Activated CD8-positive, alpha-beta memory T cell treated with anti-CD3 and anti-CD28 coated beads, Interleukin-2, amount 10 ng/mL, durations not matched to agents 7 days and 5 days (primary cell): ENCODE data around the gene CYP26B1. TPM values are rescaled to one million over a fixed set of nuclear protein-coding genes. Genes with fewer than 3 reads are reported as not detected.
A peak's percentile ranks its signal among the peaks of the same experiment; 100 is the strongest.

Experiments used
- ATAC-seq: fragments of 150-1000 bp; cut with Tn5 transposase; one replicate; pipeline ENCODE4 v1.10.0; 2021; ENCODE audit warnings: moderate library complexity
- CTCF ChIA-PET: fragments of 350-600 bp; sonication (Branson Sonifier 250); formaldehyde crosslinking; loops from one replicate; lab custom pipeline; 2021; ENCODE audit warnings: antibody characterized with exemption; lab: Charles Lee
- DNase-seq: peaks from one replicate; pipeline ENCODE4 v3.0.0-alpha.2; 2020
- H3K27ac Mint-ChIP-seq: one replicate; pipeline ENCODE4 v1.8.0; 2021; ENCODE audit warnings: mild to moderate bottlenecking, mixed read lengths
- H3K27me3 Mint-ChIP-seq: one replicate; pipeline ENCODE4 v1.8.0; 2021; ENCODE audit warnings: mixed read lengths
- H3K36me3 Mint-ChIP-seq: one replicate; pipeline ENCODE4 v1.8.0; 2021; ENCODE audit warnings: mild to moderate bottlenecking, mixed read lengths
- H3K4me1 Mint-ChIP-seq: one replicate; pipeline ENCODE4 v1.8.0; 2021; ENCODE audit warnings: mixed read lengths
- H3K4me3 Mint-ChIP-seq: one replicate; pipeline ENCODE4 v1.8.0; 2021; ENCODE audit warnings: mild to moderate bottlenecking, moderate library complexity, mixed read lengths
- H3K9me3 Mint-ChIP-seq: one replicate; pipeline ENCODE4 v1.8.0; 2022; ENCODE audit warnings: low read depth, mixed read lengths
- total RNA-seq, 2 experiments: library from RNA; stranded (reverse); gene quantifications; one replicate each; pipeline ENCODE4 v1.2.3, GENCODE V29; 2021

CYP26B1 gene
- total RNA-seq, 2 experiments from 2014 or later = not detected

DNA sequence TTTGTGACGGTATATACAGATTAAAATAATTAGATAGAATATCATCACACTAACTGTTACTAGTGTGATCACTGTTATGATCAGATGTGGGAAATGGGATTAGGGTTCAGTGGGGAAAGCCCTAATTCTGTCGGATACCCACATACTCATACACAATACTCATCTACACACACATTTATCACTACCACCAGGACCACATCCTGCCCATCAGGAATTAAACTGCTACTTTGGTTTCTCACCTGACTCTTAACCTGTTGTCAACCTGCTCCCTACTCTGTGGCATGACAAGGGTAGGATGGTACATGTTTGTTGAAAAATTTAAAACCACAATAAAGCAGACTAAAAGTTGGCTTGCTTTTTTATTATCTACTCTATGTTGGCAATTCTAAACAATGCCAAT, 24.8 kb upstream of the CYP26B1 start:
- H3K4me3 Mint-ChIP-seq = no peak overlapping the region
- H3K9me3 Mint-ChIP-seq = no peaks in the 10 kb centered on the region
- H3K27me3 Mint-ChIP-seq = peaks cover 10% of the 10 kb centered on the region
- no peak overlapping the region for H3K27ac Mint-ChIP-seq
- DNase-seq = no peak
- H3K4me1 Mint-ChIP-seq = peaks cover 6% of the 10 kb centered on the region
- no peak for ATAC-seq
- H3K36me3 Mint-ChIP-seq = no peaks in the 10 kb centered on the region
- CTCF ChIA-PET = no interaction called here

GRCh38 chr2:72166279-72166678, 18.6 kb upstream of the CYP26B1 start:
- H3K27me3 Mint-ChIP-seq = peaks cover 26% of the 10 kb centered on the region
- CTCF ChIA-PET = no interaction called here
- no peak overlapping the region for H3K4me3 Mint-ChIP-seq
- H3K36me3 Mint-ChIP-seq = no peaks in the 10 kb centered on the region
- no peak overlapping the region for H3K27ac Mint-ChIP-seq
- DNase-seq (no peak), ATAC-seq (no peak)
- H3K9me3 Mint-ChIP-seq = no peaks in the 10 kb centered on the region
- peaks cover 2% of the 10 kb centered on the region for H3K4me1 Mint-ChIP-seq

- Mint-ChIP-seq H3K4me1 (peaks cover 2% of the 10 kb centered on the region), H3K27me3 (peaks cover 28% of the 10 kb centered on the region), H3K36me3 (no peaks in the 10 kb centered on the region), H3K4me3 (no peak overlapping the region), H3K27ac (no peak overlapping the region), H3K9me3 (no peaks in the 10 kb centered on the region)
- CTCF ChIA-PET = interaction anchor here (0.9 kb wide), 1 partner anchor 15 kb away, joined by 3 read pairs; no protein-coding TSS in a partner anchor
- no peak for DNase-seq
- ATAC-seq = no peak
Observed at GRCh38 chr2:72165792-72166191, 18.1 kb upstream of the CYP26B1 start.

- DNase-seq = no peak
- Mint-ChIP-seq H3K27me3 (peaks cover 24% of the 10 kb centered on the region), H3K4me3 (no peak overlapping the region), H3K36me3 (no peaks in the 10 kb centered on the region), H3K27ac (no peak overlapping the region), H3K4me1 (peaks cover 2% of the 10 kb centered on the region), H3K9me3 (no peaks in the 10 kb centered on the region)
- CTCF ChIA-PET = no interaction called here
- no peak for ATAC-seq
Observed at GRCh38 chr2:72162574-72162973, 14.9 kb upstream of the CYP26B1 start.

GRCh38 chr2:72159211-72159993, 11.7 kb upstream of the CYP26B1 start:
- Mint-ChIP-seq H3K4me1 (no peaks in the 10 kb centered on the region), H3K27ac (no peak overlapping the region), H3K36me3 (no peaks in the 10 kb centered on the region), H3K9me3 (no peaks in the 10 kb centered on the region), H3K27me3 (peaks cover 35% of the 10 kb centered on the region), H3K4me3 (no peak overlapping the region)
- no peak for ATAC-seq
- CTCF ChIA-PET = no interaction called here
- DNase-seq = peak; percentile 31

- CTCF ChIA-PET = no interaction called here
- Mint-ChIP-seq H3K4me3 (no peak overlapping the region), H3K9me3 (no peaks in the 10 kb centered on the region), H3K27me3 (peaks cover 33% of the 10 kb centered on the region), H3K36me3 (no peaks in the 10 kb centered on the region), H3K27ac (no peak overlapping the region), H3K4me1 (no peaks in the 10 kb centered on the region)
- ATAC-seq (no peak), DNase-seq (peak; percentile 22)
Observed at GRCh38 chr2:72157871-72158771, 10.5 kb upstream of the CYP26B1 start.

- Mint-ChIP-seq H3K36me3 (no peaks in the 10 kb centered on the region), H3K9me3 (no peaks in the 10 kb centered on the region), H3K4me1 (no peaks in the 10 kb centered on the region), H3K27ac (no peak overlapping the region), H3K27me3 (peaks cover 31% of the 10 kb centered on the region), H3K4me3 (no peak overlapping the region)
- DNase-seq (no peak), ATAC-seq (no peak)
- CTCF ChIA-PET = no interaction called here
Observed at GRCh38 chr2:72156872-72157271, 9.2 kb upstream of the CYP26B1 start.

DNA sequence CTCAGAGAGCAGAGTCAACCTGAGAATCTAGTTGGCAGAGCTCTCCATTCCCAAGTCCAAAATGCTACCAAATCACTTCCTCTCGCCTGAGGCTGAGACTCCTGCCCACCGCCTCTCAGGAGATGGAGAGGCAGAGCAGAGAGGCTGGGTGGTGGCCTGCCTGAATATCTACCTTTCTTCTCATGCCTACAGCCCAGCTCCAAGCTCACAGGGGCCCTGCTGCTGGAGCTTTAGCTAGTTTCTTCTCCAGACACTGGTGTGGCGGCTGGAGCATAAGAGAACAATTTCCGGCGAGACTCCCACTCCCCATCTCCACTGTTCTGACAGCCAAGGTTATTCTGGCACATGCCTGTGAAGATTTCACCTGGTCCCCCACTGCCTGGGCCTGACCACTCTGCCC, 8.1 kb upstream of the CYP26B1 start:
- Mint-ChIP-seq H3K36me3 (no peaks in the 10 kb centered on the region), H3K27me3 (peaks cover 30% of the 10 kb centered on the region), H3K4me3 (no peak overlapping the region), H3K4me1 (no peaks in the 10 kb centered on the region), H3K27ac (no peak overlapping the region), H3K9me3 (no peaks in the 10 kb centered on the region)
- DNase-seq (no peak), ATAC-seq (no peak)
- CTCF ChIA-PET = no interaction called here

- H3K4me1 Mint-ChIP-seq = peaks cover 2% of the 10 kb centered on the region
- ATAC-seq = no peak
- H3K36me3 Mint-ChIP-seq = no peaks in the 10 kb centered on the region
- H3K4me3 Mint-ChIP-seq = no peak overlapping the region
- H3K9me3 Mint-ChIP-seq = no peaks in the 10 kb centered on the region
- no peak overlapping the region for H3K27ac Mint-ChIP-seq
- peaks cover 32% of the 10 kb centered on the region for H3K27me3 Mint-ChIP-seq
- DNase-seq = peak; percentile 4
- CTCF ChIA-PET = no interaction called here
Observed at GRCh38 chr2:72155151-72155550, 7.5 kb upstream of the CYP26B1 start.

DNA sequence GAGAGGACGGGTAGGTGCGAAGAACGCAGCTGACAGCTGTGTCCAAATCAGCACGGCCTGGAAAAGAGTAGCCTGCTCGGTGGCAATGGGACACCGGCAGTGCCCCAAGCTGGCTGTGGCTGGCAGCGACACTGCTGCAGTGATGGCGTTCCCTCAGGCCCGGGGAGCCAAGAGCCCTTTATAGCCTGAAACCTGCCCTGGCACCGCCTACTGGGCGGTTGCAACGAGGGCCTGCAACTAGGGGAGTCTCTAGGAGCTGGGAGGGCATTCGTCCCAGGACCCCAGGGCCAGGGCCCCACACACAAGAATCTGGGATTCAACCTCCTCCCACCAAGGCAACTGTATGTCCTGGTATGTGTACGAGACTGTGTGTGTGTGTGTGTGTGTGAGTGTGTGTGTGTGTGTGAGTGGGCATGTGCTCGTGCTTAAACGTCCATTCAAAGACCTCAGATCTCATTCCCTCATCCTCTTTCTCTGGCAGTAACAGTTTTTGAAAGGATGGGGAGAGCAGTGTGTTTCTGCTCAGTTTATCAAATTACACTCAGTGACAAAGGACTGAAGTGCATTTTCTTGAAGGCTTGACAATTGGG, 6.8 kb upstream of the CYP26B1 start:
- no peaks in the 10 kb centered on the region for H3K9me3 Mint-ChIP-seq
- peaks cover 38% of the 10 kb centered on the region for H3K27me3 Mint-ChIP-seq
- peaks cover 8% of the 10 kb centered on the region for H3K4me1 Mint-ChIP-seq
- CTCF ChIA-PET = no interaction called here
- H3K36me3 Mint-ChIP-seq = no peaks in the 10 kb centered on the region
- H3K27ac Mint-ChIP-seq = no peak overlapping the region
- H3K4me3 Mint-ChIP-seq = no peak overlapping the region
- DNase-seq (peak; percentile 14), ATAC-seq (no peak)

DNA sequence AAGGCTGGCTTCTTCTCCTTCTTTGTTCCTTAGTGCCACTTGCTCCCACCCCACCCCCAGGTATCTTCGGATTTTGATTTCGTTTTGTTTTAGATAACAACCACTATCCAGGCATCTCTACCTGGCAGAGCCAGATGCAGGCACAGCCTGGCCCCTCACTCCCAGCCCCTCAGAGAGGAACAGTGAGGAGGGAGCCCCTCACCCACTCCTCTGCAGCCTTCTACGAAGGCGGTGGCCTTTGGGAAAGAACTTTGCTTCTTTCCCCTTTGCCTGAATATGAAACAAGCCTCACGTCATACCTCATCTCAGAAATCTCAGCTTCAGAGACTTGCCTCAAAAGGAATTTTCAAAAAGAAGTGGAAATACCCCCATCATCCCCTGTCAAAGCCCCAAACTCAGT, 6.3 kb upstream of the CYP26B1 start:
- no peaks in the 10 kb centered on the region for H3K9me3 Mint-ChIP-seq
- H3K4me1 Mint-ChIP-seq = peaks cover 14% of the 10 kb centered on the region
- ATAC-seq (no peak), DNase-seq (no peak)
- H3K27ac Mint-ChIP-seq = no peak overlapping the region
- no peak overlapping the region for H3K4me3 Mint-ChIP-seq
- H3K27me3 Mint-ChIP-seq = peaks cover 44% of the 10 kb centered on the region
- H3K36me3 Mint-ChIP-seq = no peaks in the 10 kb centered on the region
- CTCF ChIA-PET = no interaction called here

DNA sequence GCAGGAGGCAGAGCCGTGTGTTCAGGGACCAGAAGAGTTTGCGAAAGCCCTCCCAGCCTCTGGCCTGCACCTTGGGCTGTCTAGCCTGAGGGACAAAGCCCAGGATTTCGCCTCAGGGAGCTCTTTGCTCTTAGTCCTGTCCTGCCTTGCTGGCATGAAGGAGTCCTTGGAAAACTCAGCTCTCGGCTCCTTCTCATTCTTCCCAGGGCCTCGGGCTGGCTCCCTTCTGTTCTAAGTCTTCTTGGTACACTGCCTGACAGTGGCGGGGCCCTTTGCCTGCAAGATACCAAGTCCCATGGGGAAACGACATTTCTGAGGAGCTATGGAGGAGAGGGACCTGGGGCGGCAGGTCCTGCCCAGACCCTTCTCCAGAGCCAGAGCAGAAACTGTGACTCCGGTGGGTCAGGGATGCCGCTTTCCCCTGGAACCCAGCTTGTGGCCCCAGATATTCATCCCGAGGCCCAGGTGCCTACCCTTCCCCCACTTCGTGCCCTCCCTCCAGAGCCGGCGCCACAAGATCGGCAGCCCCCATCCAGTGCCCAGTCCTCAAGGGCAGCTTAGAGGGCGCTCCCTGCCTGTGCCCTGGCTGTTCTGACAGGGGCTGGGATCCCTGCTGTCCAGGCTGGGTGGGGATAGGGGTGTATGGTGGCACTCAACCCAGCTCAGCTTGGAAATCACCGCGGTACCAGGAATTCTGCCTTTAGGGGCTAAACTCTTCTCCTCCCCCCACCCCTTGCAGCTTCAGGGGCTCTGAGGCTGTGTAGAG, 5.5 kb upstream of the CYP26B1 start:
- ATAC-seq (no peak), DNase-seq (peak; percentile 30)
- H3K4me1 Mint-ChIP-seq = peaks cover 16% of the 10 kb centered on the region
- CTCF ChIA-PET = interaction anchor here (1.2 to 3.6 kb wide), 5 partner anchors 16 to 607 kb away, joined by 4 to 38 read pairs (median 9); no protein-coding TSS in a partner anchor
- H3K4me3 Mint-ChIP-seq = no peak overlapping the region
- no peaks in the 10 kb centered on the region for H3K9me3 Mint-ChIP-seq
- H3K36me3 Mint-ChIP-seq = no peaks in the 10 kb centered on the region
- peaks cover 48% of the 10 kb centered on the region for H3K27me3 Mint-ChIP-seq
- H3K27ac Mint-ChIP-seq = no peak overlapping the region
